Activated T-helper 17 cell treated with anti-CD3 and anti-CD28 coated beads, Interleukin-2, amount 50 U/mL, for 72 hours (primary cell): ENCODE measurements around the gene SCAMP4. TPM values are rescaled to one million over a fixed set of nuclear protein-coding genes. Genes with fewer than 3 reads are reported as not detected.
"Not testable (repeated sequence)": the region's sequence is repeated elsewhere in the genome, so short reads cannot be mapped to it uniquely, and the experiment has no call there.

Experiments used
- ATAC-seq: fragments of 150-1000 bp; cut with Tn5 transposase; replicated peaks from 2 replicates; pipeline ENCODE4 v1.10.0; 2021; ENCODE audit warnings: mild to moderate bottlenecking, moderate library complexity
- H3K27ac Mint-ChIP-seq: one replicate; pipeline ENCODE4 v1.8.0; 2022; ENCODE audit warnings: mixed read lengths
- H3K27me3 Mint-ChIP-seq: one replicate; pipeline ENCODE4 v1.8.0; 2022; ENCODE audit warnings: mixed read lengths
- H3K36me3 Mint-ChIP-seq: one replicate; pipeline ENCODE4 v1.8.0; 2022; ENCODE audit warnings: low read depth, mild to moderate bottlenecking, mixed read lengths
- H3K4me1 Mint-ChIP-seq: one replicate; pipeline ENCODE4 v1.8.0; 2022; ENCODE audit warnings: mixed read lengths
- H3K4me3 Mint-ChIP-seq: one replicate; pipeline ENCODE4 v1.8.0; 2022; ENCODE audit warnings: mild to moderate bottlenecking, mixed read lengths
- H3K9me3 Mint-ChIP-seq: one replicate; pipeline ENCODE4 v1.8.0; 2022; ENCODE audit warnings: mixed read lengths
- total RNA-seq, 2 donors: library from RNA; stranded (reverse); gene quantifications; one replicate each; pipeline ENCODE4 v1.2.3, GENCODE V29; 2022

Gene SCAMP4
- total RNA-seq, 2 donors from 2014 or later, result 31.7 to 36.4 TPM

GRCh38 chr19:1884719-1885334, 20.4 kb upstream of the SCAMP4 start:
- Mint-ChIP-seq H3K36me3 (peaks cover 29% of the 10 kb centered on the region), H3K4me1 (peaks cover 14% of the 10 kb centered on the region), H3K9me3 (no peaks in the 10 kb centered on the region), H3K4me3 (peak overlapping the region; percentile 91), H3K27ac (peak overlapping the region; percentile 87), H3K27me3 (no peaks in the 10 kb centered on the region)
- peak; percentile 14 for ATAC-seq

- Mint-ChIP-seq H3K27ac (peak within 1 kb of the TSS; percentile 87), H3K4me3 (peak within 1 kb of the TSS; percentile 91), H3K4me1 (peaks cover 18% of the 10 kb centered on the region), H3K36me3 (peaks cover 29% of the 10 kb centered on the region)
- not testable (repeated sequence) for H3K27me3 Mint-ChIP-seq, H3K9me3 Mint-ChIP-seq
- ATAC-seq, result peak; percentile 87
These were observed 19.6 kb upstream of the SCAMP4 start, which contains the start of gene ABHD17A for GRCh38 chr19:1885398-1886119. TSS of gene ABHD17A (minus strand) at chr19:1885496. CDS start at chr19:1881566, 3,930 bp downstream.

DNA sequence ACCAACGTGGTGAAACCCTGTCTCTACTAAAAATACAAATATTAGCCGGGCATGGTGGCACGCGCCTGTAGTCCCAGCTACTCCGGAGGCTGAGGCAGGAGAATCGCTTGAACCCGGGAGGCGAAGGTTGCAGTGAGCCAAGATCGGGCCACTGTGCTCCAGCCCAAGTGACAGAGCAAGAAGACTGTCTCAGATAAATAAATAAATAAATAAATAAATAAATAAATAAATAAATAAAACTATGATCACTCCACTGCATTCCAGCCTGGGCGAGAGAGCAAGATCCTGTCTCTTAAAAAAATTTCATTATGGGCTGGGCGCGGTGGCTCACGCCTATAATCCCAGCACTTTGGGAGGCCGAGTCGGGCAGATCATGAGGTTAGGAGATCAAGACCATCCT, 18.8 kb upstream of the SCAMP4 start:
- not testable (repeated sequence) for ATAC-seq, H3K4me3 Mint-ChIP-seq, H3K9me3 Mint-ChIP-seq, H3K27ac Mint-ChIP-seq, H3K27me3 Mint-ChIP-seq
- Mint-ChIP-seq H3K36me3 (peaks cover 29% of the 10 kb centered on the region), H3K4me1 (peaks cover 18% of the 10 kb centered on the region)

DNA sequence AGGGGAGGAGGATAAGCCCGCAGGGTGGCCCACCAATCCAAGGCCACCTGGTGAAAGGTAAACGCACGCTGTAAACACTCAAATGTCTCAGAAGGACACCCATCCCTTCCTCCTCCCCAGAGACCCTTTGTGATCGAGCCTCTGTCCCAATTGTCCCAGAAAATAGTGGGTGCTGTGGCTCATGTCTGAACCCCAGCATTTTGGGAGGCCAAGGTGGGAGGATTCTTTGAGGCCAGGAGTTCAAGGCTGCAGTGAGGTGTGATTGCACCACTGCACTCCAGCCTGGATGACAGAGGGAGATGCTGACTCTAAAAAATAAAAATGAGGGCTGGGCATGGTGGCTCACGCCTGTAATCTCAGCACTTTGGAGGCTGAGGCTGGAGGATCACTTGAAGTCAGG, 16.8 kb upstream of the SCAMP4 start:
- peaks cover 14% of the 10 kb centered on the region for H3K36me3 Mint-ChIP-seq
- no peak overlapping the region for H3K27ac Mint-ChIP-seq
- no peak for ATAC-seq
- H3K4me1 Mint-ChIP-seq, result peaks cover 13% of the 10 kb centered on the region
- H3K27me3 Mint-ChIP-seq, result no peaks in the 10 kb centered on the region
- H3K9me3 Mint-ChIP-seq, result no peaks in the 10 kb centered on the region
- no peak overlapping the region for H3K4me3 Mint-ChIP-seq

DNA sequence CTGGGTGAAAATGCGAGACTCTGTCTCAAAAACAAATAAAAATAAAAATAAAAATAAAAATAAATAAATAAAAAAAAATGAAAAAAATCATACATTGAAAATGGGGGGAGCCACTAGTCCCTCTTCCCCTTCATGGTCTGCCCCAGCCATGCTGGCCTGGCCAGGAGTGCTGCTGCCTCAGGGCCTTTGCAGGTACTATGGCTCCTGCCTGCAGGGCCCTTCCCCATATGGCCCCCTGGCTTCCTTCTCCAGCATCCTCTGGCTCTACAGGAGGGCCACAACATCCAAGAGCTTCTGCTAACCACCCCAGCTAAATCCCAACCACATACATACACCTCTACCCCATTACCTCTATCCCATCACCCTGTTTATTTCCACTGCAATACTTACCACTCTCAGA, 15.3 kb upstream of the SCAMP4 start:
- ATAC-seq, result no peak
- Mint-ChIP-seq H3K27ac (no peak overlapping the region), H3K27me3 (no peaks in the 10 kb centered on the region), H3K36me3 (no peaks in the 10 kb centered on the region), H3K9me3 (no peaks in the 10 kb centered on the region), H3K4me1 (peaks cover 5% of the 10 kb centered on the region), H3K4me3 (no peak overlapping the region)

GRCh38 chr19:1893791-1894190, 11.4 kb upstream of the SCAMP4 start:
- Mint-ChIP-seq H3K27me3 (no peaks in the 10 kb centered on the region), H3K4me3 (peak overlapping the region; percentile 26), H3K9me3 (no peaks in the 10 kb centered on the region), H3K4me1 (peaks cover 9% of the 10 kb centered on the region), H3K36me3 (no peaks in the 10 kb centered on the region), H3K27ac (no peak overlapping the region)
- ATAC-seq, result no peak

GRCh38 chr19:1896508-1896907, 8.7 kb upstream of the SCAMP4 start:
- no peak for ATAC-seq
- Mint-ChIP-seq H3K9me3 (no peaks in the 10 kb centered on the region), H3K4me1 (peaks cover 4% of the 10 kb centered on the region), H3K27me3 (no peaks in the 10 kb centered on the region), H3K4me3 (peak overlapping the region; percentile 86), H3K36me3 (no peaks in the 10 kb centered on the region), H3K27ac (peak overlapping the region; percentile 94)

GRCh38 chr19:1901940-1902404, 3.2 kb upstream of the SCAMP4 start:
- Mint-ChIP-seq H3K4me1 (peaks cover 4% of the 10 kb centered on the region), H3K27ac (no peak overlapping the region), H3K9me3 (no peaks in the 10 kb centered on the region), H3K36me3 (peaks cover 9% of the 10 kb centered on the region), H3K27me3 (no peaks in the 10 kb centered on the region), H3K4me3 (no peak overlapping the region)
- no peak for ATAC-seq

GRCh38 chr19:1902923-1903322, 2.3 kb upstream of the SCAMP4 start:
- Mint-ChIP-seq H3K4me1 (no peaks in the 10 kb centered on the region), H3K27me3 (no peaks in the 10 kb centered on the region), H3K4me3 (no peak overlapping the region), H3K36me3 (peaks cover 9% of the 10 kb centered on the region), H3K27ac (no peak overlapping the region), H3K9me3 (no peaks in the 10 kb centered on the region)
- ATAC-seq, result no peak

- Mint-ChIP-seq H3K27ac (peak overlapping the region; percentile 95), H3K27me3 (no peaks in the 10 kb centered on the region), H3K36me3 (peaks cover 9% of the 10 kb centered on the region), H3K9me3 (no peaks in the 10 kb centered on the region), H3K4me3 (peak overlapping the region; percentile 94), H3K4me1 (no peaks in the 10 kb centered on the region)
- ATAC-seq, result no peak
These were observed 414 bp upstream of the SCAMP4 start for GRCh38 chr19:1904860-1905109.

DNA sequence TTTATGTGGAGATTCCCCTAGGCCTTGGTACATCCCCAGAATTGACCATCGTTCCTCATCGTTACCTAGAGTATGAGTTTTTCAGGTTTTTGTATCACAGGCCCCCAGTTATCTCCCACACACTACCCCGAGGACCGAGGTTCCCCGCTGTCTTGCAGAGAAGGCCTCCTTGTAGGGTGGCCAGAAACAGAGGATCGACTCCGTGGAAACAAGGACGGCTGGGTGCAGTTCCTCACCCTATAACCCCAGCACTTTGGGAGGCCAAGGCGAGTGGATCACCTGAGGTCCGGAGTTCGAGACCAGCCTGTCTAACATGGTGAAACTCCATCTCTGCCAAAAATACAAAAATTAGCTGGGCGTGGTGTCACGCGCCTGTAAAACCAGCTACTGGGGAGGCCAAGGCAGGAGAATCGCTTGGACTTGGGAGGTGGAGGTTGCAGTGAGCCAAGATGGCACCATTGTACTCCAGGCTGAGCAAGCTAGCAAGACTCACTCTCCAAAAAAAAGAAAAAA, 720 bp downstream of the SCAMP4 start:
- ATAC-seq, result no peak

DNA sequence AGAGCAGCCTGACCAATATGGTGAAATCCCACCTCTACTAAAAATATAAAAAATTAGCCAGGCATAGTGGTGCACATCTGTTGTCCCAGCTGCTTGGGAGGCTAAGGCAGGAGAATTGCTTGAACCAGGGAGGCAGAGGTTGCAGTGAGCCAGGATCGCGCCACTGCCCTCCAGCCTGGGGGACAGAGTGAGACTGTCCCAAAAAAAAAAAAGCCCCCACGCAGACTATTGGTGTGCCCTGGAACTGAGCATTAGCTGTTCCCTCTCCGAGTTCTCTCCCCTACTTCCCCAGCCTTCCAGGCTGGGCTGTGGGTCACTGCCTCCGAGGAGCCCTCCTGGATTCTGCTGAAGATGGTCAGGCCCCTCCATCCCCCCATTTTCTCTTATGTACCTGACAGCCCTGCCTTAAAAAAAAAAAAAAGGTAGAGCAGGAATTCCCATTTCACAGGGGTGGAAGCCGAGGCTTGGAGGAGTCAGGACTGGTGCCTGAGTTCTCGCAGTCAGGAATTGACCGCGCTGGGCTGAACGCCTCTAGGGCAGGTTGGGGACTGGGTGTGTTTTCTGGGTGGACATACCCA, 1.9 kb downstream of the SCAMP4 start:
- no peaks in the 10 kb centered on the region for H3K27me3 Mint-ChIP-seq
- ATAC-seq, result no peak
- no peak overlapping the region for H3K27ac Mint-ChIP-seq
- H3K4me3 Mint-ChIP-seq, result peak overlapping the region; percentile 28
- peaks cover 9% of the 10 kb centered on the region for H3K36me3 Mint-ChIP-seq
- no peaks in the 10 kb centered on the region for H3K4me1 Mint-ChIP-seq
- no peaks in the 10 kb centered on the region for H3K9me3 Mint-ChIP-seq

More for the DNA sequence above, 720 bp downstream of the SCAMP4 start:
- H3K4me3 Mint-ChIP-seq, result peak overlapping the region; percentile 94
- H3K4me1 Mint-ChIP-seq, result no peaks in the 10 kb centered on the region
- peak overlapping the region; percentile 95 for H3K27ac Mint-ChIP-seq
- no peaks in the 10 kb centered on the region for H3K9me3 Mint-ChIP-seq
- peaks cover 9% of the 10 kb centered on the region for H3K36me3 Mint-ChIP-seq
- no peaks in the 10 kb centered on the region for H3K27me3 Mint-ChIP-seq

DNA sequence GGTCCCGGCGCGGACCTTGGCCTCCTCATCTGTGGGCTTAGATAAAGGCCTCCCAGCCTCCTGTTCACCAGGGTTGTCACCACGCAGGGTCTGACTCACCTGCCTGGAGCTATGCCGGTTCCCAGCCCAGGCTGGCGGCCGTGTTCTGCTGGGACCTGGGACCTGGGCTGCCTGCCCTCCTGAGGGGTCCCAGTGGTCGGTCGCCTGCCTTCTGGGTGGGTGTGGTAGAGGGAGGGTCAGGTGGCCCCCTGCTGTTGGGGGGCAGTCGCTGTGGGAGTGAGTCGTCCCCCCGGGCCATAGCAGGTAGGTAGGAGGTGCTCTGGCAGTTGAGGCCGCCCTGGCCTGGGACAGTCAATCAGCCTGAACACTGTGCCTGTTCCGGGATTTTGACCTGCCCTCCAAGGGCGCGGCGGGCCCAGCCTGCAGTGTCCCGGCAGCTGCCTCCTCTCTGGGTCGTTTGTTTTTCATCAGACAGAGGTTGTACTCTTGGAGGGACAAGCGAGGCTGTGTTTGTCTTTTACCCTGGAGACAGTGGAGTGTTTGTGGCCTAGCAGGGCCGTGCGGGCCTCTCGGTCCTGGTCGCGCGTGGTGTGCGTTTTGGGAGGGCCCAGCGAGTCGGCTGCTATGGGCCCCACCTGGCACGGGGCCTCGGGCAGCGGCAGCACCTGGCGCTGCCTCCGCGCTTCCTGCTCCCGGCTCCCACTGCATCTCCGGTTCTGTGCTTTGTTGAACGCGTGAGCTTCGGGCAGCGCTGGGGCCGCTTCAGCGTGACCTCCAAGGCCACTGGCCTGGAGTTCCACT, 2.6 kb downstream of the SCAMP4 start:
- H3K9me3 Mint-ChIP-seq, result no peaks in the 10 kb centered on the region
- no peak for ATAC-seq
- H3K27ac Mint-ChIP-seq, result no peak overlapping the region
- no peaks in the 10 kb centered on the region for H3K27me3 Mint-ChIP-seq
- no peaks in the 10 kb centered on the region for H3K4me1 Mint-ChIP-seq
- peak overlapping the region; percentile 28 for H3K4me3 Mint-ChIP-seq
- H3K36me3 Mint-ChIP-seq, result peaks cover 9% of the 10 kb centered on the region

DNA sequence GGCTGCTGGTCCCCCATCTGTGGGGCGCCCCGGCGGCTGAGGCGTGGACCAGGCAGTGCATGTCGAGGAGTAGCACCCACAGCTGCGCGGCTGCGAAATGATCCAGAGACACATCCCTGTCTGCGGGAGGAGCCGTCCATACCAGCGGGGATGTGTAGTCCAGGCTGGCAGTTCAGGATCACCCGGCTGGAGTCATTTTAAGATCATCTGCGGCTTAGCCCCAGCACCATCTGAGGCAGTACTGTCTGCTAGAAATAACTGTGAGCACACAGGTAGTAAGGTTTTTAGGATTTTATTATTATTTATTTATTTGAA, 3.1 kb downstream of the SCAMP4 start:
- no peak overlapping the region for H3K4me3 Mint-ChIP-seq
- H3K27ac Mint-ChIP-seq, result no peak overlapping the region
- peaks cover 13% of the 10 kb centered on the region for H3K36me3 Mint-ChIP-seq
- no peaks in the 10 kb centered on the region for H3K9me3 Mint-ChIP-seq
- no peaks in the 10 kb centered on the region for H3K27me3 Mint-ChIP-seq
- no peak for ATAC-seq
- no peaks in the 10 kb centered on the region for H3K4me1 Mint-ChIP-seq
